AG08395 (cell line): ENCODE data around the gene CITED1.

Experiments used
- DNase-seq: peaks from one replicate; pipeline ENCODE4 v3.0.0; 2012; ENCODE audit warnings: mixed read lengths, low spot score

The CITED1 gene

GRCh38 chrX:72270316-72270866 lies 35.3 kb downstream of the CITED1 start:
- no peak for DNase-seq

DNA sequence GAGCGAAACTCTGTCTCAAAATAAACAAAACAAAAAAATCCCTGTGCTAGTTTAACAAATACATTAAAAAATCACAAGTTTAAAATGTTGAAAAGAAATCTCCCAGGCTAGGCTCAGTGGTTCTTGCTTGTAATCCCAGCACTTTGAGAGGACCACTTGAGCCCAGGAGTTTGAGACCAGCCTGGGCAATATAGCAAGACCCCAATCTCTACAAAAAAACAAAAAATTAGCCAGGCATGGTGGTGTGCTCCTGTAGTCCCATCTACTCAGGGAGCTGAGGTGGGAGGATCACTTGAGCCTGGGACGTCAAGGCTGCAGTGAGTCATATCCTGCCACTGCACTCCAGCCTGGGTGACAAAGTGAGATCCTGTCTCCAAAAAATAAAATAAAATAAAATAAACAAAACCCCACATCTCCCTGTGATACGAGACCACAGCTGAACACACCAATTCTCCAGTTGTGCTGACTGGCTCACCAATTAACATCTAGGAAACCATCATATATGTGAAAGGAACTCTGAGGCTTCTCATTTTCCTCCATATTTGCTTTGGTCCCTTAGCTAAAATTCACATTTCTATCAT lies 36.0 kb downstream of the CITED1 start:
- peak; percentile 24 for DNase-seq

DNA sequence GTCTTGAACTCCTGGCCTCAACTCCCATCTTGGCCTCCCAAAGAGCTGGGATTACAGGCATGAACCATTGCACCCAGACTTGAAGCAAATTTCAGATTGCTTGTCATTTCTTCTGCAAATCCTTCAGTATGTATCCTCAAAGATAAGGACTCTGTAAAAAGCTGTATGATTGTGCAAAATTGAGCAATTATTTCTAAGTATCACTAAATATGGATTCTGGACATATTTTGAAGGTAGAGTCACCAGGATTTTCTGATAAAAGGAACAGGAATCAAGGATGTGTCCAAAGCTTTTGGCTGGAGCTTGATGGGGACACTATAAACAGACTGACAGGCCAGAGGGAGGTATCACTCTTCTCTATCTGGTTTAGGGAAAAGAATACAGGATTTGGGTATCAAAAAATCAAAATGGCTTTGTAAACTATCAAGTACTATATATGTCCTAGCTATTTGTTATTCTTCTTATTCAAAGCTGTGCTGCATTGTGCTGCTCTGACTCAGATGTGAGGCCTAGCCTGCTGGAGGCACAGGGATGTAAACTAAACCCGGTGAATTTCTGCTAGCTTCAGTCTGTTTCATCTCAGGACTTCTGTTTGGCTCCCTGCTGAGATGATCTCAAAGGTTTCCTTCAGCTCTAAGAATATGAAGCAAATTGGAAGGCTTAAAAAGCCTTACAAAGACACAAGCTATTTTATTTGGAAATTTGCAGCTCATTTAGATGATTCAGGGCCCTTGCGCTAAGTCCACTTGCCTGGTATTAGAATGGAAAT lies 36.9 kb downstream of the CITED1 start:
- no peak for DNase-seq

DNA sequence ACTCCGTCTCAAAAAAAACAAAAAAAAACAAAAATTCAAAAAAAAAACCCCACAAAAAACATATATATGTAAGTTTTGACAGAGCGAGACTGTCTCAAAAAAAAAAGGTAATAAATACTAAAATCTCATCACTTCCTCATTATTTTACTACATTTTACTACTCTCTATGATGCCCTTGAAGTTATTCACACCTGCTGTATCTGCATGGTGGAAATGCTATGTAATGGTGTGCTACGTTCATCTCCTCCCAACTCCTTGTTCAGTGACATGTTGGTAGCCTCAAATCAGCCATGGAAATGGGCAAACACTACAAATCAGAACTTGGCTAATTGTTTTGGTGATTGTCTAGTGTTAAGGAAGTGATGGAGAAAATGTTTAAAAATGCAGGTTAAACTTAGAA lies 40.5 kb downstream of the CITED1 start:
- DNase-seq, result no peak

GRCh38 chrX:72262077-72262476 lies 43.6 kb downstream of the CITED1 start:
- DNase-seq, result no peak

GRCh38 chrX:72260448-72260847 lies 45.3 kb downstream of the CITED1 start:
- no peak for DNase-seq

- DNase-seq, result peak; percentile 65
These were observed 47.5 kb downstream of the CITED1 start for GRCh38 chrX:72258174-72258573.

GRCh38 chrX:72255864-72256263 lies 49.9 kb downstream of the CITED1 start:
- DNase-seq, result no peak

DNA sequence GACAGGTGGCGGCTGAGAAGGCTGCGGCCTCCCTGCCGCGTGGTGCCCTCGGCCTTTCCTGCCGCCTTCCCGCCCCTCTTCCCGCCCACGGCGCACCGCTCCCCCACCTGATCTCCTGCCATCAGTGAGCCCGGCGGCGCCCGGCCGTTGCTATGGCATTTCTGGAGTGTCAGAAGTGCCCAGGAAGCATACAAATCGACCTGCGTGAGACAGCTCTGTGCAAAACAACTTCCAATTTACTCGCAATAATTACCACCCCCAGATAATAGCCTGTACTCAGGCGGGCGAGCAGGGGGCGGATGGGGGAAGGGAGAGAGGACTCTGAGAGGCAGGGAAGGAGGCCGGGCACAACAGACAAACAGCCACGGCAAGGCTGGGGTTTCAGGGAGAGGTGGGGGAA lies 50.3 kb downstream of the CITED1 start:
- DNase-seq, result no peak

GRCh38 chrX:72254816-72255215 lies 50.9 kb downstream of the CITED1 start:
- DNase-seq, result no peak

DNA sequence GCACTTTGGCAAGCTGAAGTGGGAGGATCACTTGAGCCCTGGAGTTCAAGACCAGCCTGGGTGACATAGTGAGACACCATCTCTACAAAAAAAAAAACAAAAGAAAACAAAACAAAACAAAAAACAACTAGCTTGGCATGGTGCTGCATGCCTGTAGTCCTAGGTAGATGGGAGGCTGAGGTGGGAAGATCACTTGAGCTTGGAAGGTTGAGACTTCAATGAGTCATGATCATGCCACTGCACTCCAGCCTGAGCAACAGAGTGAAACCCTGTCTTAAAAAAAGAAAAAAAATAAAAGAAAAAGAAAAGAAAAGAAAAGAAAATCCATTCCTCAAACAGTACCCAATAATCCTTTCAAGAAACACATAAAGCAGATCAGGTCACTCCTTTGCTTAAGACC lies 52.0 kb downstream of the CITED1 start:
- DNase-seq, result no peak
